ENCODE data around the gene EXOC3L4. TPM values are rescaled to one million over a fixed set of nuclear protein-coding genes. Genes with fewer than 3 reads are reported as not detected.
"Not testable (repeated sequence)": the region's sequence is repeated elsewhere in the genome, so short reads cannot be mapped to it uniquely, and the experiment has no call there.

EXOC3L4 gene
- total RNA-seq, 1 donor from 2014 or later: not detected

GRCh38 chr14:103105580-103106150 is 11.1 kb downstream of the EXOC3L4 start:
- no peak for DNase-seq (ENCODE audit: low read depth in 2 of 2)

GRCh38 chr14:103107455-103107854 is 12.9 kb downstream of the EXOC3L4 start:
- DNase-seq (ENCODE audit: low read depth in 2 of 2): no peak

DNA sequence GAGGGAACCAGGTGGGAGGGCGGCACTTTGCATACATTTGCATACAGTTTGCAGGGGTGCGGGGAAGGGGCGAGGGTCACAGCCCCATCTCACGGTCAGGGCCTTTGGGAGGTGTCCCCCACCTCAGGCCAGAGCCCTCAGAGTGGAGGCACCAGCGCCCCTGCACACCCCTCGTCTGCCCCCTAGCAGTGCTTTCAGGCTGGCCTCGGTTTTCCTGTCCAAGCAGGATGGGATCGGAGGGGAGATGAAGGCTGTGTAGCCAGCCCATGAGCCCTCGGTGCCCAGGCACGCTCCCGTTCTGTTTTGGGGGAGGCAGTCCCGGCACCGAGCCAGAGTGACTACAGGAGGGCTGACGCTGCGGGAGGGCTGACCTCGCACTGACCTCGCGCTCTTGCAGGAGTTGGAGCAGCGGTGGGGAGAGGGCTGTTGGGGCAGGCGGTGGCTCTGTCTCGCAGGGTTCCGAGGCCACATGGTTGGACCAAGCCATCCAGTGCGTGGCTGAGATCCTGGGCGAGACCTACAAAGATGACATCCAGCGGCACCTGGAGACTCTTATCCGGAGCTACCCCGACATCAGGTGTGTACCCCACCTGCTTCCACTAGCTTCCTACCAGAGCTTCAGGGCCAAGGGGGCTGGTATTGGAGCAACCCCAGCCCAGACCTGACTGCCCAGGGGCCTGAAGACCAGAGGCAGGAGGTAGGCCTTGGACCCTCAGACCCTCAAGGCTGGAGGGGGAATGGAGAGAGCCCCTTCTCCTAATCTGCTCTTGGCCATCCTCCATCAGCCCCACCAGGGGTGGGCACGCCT is 13.6 kb downstream of the EXOC3L4 start:
- no peak for DNase-seq (ENCODE audit: low read depth in 2 of 2)

- peak in 1 of 2 donors; percentile 43 for DNase-seq (ENCODE audit: low read depth in 2 of 2)
These were observed 14.3 kb downstream of the EXOC3L4 start for GRCh38 chr14:103108749-103109207.

GRCh38 chr14:103109535-103110441 is 15.3 kb downstream of the EXOC3L4 start:
- DNase-seq (ENCODE audit: low read depth in 2 of 2): peak in 1 of 2 donors; percentile 78

DNA sequence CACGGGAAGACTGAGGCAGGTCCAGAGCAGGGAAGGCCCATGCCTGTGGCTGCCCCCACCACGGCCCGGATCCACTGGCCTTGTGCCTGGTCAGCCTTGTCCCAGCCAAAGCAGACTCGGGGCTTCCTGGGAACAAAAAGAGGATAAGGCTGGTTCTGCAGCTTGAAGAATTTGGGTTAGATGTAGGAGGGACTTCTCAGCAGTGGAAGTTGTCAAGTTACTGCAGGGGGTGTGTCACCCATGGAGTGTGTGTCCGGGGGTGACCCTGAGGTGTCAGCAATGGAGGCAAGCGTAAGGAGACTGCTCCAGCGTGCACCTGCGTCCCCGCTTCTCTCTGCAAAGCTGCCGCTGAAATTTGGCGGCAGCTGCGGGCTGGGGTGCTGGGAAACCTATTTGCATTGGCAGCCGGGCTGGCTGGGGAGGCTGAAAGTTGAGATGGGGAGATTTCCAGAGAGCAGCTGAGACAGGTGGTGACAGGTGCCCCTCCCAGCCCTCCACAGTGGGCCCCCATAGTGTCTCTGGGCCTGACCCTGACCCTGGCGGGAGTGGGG is 16.2 kb downstream of the EXOC3L4 start:
- no peak for DNase-seq (ENCODE audit: low read depth in 2 of 2)

DNA sequence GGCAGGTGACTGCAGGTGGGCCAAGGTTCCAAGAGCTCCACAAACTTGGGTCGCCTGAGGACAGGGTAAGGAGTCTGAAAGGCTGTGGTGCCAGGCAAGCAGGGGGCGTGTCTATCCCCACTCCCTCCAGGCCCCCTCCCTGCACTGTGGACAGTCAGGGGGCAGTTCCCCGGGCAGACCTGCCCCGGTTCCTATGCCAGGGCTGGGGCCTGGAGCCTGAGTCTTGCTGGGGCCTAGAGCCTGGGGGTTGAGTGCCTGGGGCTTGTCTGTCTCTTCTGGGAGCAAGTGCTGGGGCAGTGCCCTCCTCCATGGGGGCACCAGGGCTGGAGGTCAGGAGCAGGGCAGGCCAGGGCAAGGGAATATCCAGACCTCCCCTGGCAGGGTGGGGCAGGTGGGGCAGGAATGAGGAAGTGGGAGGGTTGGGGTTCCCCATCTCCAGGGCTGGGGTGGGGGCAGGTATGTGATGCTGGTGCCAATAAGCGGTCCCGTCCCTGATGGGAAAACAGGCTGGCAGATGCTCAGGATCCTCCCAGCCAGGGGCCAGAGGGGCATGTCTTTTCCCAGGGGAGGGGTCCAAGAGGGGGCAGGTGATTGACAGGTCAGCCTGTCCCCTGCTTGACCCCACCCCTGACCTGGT is 16.8 kb downstream of the EXOC3L4 start:
- DNase-seq (ENCODE audit: low read depth in 2 of 2): no peak

DNA sequence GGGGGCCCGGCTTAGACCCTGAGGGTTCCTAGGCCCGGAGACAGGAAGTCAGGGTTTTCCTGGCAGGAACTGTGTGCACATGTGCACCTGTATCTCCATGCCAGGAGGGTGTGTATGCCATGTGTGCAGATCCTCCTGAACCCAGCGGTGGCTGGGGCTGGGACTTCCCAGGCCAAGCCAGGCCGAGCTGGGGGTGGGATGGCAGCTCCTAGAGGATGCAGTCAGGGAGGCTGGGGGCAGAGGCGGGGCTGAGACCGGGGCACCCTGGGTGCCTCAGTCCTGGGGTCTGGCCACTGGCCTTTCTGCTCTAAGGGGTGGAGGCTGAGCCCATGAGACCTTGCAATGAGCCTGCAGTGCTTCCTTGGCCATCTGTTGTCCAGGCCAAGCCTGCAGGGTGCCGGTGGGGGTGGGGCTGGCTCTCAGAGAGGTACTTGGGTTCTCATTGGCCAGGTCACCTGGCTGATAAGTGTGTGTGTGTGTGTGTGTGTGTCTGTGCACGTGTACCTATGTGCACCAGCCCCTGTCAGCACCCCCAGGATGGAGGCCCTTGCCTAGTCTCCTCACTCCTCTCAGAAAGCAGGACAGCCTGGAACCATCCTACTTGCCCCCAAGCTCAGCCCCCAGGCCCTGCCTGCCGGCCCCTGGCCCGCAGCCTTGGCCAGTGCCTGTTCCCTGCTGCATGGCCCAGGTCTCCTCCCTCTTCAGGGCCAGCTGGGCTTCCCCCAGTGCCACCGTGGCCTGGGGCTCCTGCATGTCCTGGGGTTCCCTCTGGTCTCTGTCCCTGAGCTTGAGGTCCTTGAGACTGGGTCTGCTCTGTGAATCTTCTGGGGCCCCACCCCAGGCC is 18.1 kb downstream of the EXOC3L4 start:
- DNase-seq (ENCODE audit: low read depth in 2 of 2): peak in 1 of 2 donors; percentile 33

GRCh38 chr14:103113303-103113702 is 18.8 kb downstream of the EXOC3L4 start:
- DNase-seq (ENCODE audit: low read depth in 2 of 2): no peak

GRCh38 chr14:103113774-103114173 is 19.2 kb downstream of the EXOC3L4 start:
- DNase-seq (ENCODE audit: low read depth in 2 of 2): no peak

GRCh38 chr14:103115086-103115679 is 20.7 kb downstream of the EXOC3L4 start:
- not testable (repeated sequence) for DNase-seq (ENCODE audit: low read depth in 2 of 2)

DNA sequence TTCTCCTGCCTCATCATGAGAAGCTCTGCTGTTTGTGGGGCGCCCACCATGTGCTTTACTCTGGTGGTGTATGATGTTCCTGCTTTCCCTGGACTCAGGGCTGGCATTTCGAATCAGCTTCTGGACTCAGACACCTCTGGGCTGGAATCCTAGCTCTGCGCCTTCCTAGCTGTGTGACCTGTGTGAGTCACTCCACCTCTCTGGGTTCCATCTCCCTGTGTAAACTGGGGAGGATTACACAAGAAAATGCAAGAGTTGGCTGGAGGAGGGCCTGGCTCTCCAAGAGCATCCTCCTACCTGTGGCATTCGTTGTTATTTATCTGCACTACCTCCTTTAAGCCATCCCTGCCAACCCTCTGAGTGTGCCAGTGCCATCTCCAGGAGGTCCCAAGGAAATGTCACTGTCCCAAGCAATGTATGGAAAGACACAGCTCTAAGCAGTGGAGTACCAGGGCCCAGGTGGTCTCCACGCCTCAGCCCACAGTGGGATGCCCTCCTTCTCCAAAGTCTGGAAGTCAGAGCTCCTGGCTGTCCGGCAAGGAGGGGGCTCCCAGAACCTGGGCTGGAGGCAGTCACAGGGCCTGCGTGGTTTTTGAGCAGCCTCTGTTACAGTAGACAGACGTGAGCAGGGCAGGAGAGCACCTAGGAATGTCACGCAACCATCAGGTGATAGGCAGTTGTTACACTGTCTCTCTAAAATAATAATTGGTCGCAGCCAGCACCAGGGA is 21.5 kb downstream of the EXOC3L4 start:
- no peak for DNase-seq (ENCODE audit: low read depth in 2 of 2)

DNA sequence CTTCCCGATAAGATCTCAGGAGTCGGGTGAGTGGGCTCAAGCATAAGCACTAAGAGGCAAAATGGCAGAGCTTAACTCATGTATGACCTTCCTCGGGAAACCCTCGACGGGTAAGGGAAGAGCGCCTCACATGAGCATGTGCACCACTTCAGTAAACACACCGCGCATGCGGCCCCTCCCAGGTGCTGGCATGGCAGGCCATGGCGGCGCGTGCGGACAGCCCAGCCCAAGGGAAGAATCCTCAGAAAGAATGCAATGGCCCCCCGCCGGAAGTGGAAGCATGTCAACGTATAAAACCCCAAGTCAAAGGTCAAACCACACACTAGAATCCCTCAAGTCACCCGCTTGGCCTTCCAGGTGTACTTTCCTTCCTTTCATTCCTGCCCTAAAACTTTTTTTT is 22.1 kb downstream of the EXOC3L4 start:
- no peak for DNase-seq (ENCODE audit: low read depth in 2 of 2)

DNA sequence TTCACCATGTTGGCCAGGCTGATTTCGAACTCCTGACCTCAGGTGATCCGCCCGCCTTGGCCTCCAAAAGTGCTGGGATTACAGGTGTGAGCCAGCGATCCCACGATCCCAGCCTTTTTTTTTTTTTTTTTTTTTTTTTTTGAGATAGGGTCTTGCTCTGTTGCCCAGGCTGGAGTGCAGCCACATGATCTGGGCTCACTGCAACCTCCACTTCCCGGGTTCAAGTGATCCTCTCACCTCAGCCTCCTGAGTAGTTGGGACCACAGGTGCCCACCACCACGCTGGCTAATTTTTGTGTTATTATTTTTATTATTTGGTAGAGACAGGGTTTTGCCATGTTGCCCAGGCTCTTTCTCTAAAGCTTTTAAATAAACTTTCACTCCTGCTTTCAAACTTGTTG is 23.0 kb downstream of the EXOC3L4 start:
- DNase-seq (ENCODE audit: low read depth in 2 of 2): not testable (repeated sequence)

- peak in 1 of 2 donors; percentile 72 for DNase-seq (ENCODE audit: low read depth in 2 of 2)
These were observed 23.6 kb downstream of the EXOC3L4 start for GRCh38 chr14:103118018-103118662.

DNA sequence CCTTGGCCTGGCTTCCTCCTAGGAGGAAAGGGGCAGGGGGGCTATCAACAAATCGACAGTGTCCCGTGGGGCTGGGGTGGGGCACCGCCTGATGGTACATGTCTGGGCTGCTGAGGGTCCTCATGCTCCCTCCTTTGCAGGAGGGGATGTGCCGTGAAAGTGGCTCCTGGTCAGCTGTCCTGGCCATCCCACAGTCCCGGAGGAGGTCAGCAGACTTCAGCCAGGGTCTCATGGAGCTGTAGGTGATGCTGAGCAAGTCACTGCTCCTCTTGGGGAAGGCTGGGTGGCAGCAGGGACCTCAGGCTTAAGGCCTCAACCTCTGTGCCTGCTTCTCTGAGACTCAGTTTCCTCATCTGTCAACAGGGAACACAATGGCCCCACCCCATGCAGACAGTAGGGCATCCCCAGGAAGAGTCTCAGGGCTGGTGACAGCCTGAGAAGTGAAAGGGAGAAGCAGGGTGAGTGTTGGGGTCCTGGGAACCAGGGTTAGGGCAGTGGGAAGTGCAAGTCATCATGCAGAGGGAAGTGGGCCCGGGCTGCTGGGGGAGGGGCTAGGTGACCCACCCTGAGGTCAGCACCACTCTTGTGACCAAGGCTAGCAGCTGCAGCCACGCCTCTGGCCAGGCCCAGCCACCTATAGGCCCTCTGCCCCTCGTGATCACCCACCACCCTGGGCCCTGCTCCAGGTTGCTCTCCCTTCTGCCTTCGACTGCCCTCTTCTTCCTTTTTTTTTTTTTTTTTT is 24.3 kb downstream of the EXOC3L4 start:
- no peak for DNase-seq (ENCODE audit: low read depth in 2 of 2)

GRCh38 chr14:103119527-103119926 is 25.0 kb downstream of the EXOC3L4 start:
- DNase-seq (ENCODE audit: low read depth in 2 of 2): not testable (repeated sequence)

Data from dermis microvascular lymphatic vessel endothelial cell (primary cell).